Stimulated activated CD4-positive, alpha-beta T cell treated with anti-CD3 and anti-CD28 coated beads, Interleukin-4, amount 100 ng/mL, for 4 hours (primary cell): ENCODE measurements around the gene FGF18.

Experiments
- DNase-seq, 2 experiments: peaks; one replicate each; pipeline ENCODE4 v3.0.0-alpha.2; 2020

Gene FGF18

DNA sequence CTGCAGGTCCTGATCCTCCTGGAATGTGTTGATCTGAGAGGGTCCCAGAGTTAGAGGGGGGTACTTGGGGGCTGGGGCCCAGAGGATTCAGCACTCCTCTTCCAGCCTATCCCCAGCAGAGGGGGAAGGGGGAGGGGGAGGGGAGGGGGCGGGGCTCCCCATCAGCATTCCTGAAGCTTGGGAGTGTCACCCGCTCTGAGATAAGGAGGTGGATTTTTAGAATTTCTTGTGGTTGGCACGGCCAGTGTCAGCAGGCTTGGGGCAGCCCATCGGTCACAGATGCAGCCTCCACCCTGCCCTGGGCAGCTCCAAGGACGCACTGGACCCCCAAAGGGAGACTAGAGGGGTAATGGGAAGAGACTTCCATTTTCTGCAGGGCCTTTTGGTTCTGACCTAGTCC, 5.3 kb downstream of the FGF18 start:
- DNase-seq, result no peak

DNA sequence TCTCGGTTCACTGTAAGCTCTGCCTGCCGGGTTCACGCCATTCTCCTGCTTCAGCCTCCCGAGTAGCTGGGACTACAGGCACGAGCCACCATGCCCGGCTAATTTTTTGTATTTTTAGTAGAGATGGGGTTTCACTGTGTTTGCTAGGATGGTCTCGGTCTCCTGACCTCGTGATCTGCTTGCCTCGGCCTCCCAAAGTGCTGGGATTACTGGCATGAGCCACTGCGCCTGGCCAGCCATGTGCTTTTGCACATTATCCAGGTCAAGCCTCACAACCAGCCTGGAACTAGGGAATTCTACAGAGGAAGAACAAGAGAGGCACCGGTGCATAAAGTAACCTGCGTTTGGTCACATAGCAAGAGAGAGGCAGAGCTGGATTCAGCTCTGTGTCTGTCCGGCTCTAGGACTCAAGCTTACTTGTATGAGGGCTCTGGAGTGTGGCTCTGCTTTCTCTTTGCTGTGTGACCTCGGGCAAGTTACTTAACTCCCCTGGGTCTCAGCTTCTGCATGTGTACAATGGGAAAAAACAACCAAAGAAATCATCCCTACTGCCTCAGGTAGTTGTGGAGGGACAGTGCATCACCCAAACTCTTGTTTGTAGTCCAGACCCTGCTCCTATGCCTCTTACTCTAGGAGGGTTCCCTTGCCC, 6.3 kb downstream of the FGF18 start:
- no peak for DNase-seq

DNA sequence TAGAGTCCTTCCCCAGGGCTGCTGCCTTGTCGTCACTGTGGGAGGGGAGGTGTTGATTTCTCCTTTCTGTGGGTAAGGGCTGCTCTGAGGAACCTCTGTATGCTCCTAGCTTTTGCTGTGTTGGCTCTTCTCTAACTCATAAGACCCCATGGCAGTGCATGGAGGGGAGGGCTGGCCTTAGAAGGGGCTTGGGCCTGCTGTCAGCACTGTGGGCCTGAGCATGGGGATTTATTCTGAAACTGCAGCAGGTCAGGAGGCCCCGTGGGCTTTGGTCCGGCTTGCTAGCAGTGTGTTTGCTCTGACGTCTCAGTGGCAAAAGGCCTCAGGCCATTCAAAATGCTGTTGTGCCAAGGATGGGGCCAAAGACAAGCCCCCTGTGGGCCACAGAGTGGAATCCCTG, 6.8 kb downstream of the FGF18 start:
- DNase-seq, result no peak

DNA sequence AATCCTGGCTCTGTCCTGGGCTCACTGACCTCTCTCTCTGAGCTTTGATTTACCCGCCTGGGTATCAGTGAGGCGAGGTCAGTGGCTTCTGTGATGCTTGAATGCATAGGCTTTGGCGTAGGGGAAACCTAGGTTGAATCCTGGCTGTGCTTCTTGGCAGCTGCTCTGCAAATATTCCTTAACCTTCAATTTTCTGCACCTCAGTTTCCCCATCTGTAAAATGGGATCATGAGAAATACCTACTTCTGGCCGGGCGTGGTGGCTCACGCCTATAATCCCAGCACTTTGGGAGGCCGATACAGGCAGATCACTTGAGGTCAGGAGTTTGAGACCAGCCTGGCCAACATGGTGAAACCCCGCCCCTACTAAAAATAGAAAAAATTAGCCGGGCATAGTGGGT, 7.2 kb downstream of the FGF18 start:
- DNase-seq, result no peak

DNA sequence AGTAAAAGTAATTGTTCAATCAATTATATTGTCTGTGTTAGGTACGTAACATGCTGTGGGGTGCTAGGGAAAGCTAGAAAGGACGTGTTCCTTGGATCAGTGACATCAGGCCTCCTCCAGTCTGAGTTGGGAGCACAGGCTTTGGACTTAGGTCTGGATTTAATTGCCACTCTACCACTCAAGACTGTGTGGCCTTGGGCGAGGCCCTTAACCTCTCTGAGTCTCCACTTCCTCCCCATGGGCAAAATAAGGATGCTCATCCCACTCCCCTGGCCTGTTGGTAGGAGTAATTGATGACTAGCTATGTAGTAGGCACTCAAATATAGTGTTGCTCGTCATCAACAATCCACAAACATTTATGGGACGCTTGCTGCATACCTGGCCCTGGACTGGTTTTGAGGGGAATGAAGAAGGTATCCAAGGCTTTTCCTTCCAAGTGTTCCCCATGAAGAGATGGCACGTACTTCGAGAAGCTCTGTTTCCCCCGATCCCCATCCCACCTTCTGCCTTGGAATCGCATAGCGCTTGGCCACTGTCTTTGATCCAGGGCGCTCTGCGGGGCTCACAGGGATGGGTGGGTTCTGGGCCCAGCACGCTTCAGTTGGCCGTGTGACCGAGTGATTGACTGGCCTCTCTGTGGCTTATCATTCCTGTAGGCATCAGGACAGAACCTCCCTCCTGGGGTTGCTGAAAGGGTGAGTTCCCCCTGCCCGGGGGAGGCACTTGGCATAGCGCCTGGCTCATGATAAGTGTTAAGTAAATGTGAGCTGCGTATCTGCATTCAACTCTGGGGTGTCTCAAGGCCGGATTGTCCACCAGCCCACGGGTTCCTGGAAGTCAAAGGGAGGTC, 8.1 kb downstream of the FGF18 start:
- DNase-seq, result no peak

DNA sequence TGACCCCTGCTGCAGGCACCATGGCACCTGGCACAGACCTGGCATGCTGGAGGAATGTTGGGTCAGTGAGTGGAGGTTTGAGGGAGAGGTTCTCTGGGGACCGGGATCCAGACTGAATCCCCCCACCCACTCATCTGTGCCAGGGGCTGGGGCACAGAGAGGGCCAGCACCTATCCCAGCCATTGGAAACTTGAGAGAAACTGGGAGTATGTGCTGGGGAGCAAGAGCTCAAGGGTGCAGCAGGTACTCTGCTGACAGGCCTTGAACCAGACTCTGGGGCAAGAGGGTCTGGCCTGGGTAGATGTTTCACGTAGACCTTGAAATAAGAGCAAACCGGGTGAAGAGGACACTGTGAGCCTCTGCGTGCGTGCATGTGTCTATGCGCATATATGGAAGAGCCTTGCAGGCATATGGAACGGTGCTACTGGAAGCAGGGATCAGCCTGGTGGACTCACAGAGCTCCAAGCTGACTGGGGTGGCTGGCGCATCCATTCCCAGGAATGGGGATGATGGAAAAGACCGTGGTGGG, 8.8 kb downstream of the FGF18 start:
- DNase-seq, result no peak

DNA sequence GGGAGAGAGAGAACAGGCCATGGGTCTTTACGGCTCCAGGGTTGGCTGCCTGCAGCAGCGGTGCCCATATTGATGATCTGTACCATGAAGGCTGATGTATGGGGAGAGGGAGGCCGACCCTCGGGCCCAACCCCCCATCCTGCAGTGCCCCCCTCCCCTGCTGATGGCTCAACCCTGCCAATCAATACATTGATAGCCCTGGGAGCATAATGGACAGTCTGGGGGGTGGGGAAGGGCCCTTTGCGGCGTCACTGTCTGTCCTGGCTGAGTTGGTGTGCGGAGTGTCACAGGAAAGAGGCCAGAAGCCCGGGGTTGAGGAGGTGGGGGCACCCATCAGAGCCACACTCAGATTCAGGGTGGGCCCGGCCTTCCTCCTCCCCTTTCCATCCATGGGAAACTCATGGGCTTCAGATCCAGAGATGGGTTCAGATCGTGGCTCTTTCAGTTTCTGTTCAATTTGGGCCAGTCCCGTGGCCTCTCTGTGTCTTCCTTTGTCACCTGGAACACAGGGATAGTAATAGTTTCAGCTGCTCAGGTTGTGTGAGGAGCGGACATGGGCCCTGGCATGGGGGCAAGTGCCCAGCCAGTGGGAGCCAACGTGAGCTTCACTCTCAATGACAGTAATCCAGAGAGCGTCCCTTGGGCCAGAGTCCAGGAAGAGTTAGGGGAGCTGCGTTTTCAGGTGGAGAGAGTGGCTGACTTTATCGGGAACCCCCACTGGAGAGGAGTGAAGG, 9.5 kb downstream of the FGF18 start:
- DNase-seq, result no peak

DNA sequence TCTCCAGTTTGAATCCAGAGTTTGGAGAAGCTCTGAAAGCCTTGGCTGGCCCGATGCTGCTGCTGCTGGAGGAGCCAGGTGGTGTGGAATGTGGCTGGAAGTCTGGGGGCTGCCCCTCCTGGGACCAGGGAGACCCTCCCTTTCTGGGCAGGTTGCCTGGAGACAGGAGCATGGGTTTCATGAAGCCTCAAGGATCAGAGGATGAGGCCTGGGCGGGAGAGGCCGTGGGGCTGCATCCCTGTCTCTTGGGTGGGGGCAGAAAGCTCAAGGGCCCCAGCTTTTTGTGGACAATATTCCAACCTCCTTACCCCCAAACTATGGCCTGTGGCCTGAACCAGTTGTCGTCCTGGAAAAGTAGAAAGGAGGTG, 10.1 kb downstream of the FGF18 start:
- no peak for DNase-seq

DNA sequence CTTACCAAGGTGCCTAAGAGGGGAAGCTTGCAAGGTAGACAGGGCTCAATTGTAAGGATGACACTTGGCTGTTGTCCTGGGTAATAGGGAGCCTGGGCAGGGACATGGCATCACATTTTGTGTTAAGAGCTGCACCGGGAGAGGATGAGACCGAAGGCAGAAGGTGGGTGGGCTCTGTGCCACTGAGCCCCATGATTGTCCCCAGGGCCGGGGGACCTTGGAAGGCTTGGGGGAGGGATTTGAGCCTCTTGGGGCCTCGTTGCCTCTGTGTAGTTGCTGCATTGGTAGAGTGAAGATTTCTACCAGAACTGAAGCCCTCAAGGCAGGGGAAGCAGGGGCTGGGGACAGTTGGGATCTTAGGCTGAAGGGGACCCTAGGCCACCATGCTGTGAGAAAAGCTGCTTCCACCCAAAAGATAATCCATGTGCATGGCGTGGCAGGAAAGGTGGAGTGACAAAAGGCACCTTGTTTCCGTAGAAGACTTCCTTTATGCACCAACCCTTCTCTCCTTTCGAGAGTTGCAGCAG, 11.9 kb downstream of the FGF18 start:
- DNase-seq, result no peak

DNA sequence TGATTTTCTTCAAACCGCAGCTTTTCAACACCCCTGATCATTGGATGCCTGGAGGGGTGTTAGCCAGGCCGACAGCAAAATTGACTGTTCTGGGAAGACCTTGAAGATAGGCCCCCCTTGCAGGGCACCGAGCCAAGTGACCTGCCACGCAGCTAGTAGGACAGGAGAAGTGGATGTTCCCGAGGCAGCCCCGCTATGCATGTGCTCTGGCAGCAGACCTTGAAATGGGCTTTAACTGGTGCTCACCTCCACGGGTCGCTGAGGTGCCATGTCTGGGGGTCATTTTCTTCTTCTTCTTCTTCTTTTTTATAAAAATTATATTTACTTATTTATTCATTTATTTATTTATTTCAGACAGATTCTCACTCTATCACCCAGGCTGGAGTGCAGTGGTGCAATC, 12.6 kb downstream of the FGF18 start:
- no peak for DNase-seq

DNA sequence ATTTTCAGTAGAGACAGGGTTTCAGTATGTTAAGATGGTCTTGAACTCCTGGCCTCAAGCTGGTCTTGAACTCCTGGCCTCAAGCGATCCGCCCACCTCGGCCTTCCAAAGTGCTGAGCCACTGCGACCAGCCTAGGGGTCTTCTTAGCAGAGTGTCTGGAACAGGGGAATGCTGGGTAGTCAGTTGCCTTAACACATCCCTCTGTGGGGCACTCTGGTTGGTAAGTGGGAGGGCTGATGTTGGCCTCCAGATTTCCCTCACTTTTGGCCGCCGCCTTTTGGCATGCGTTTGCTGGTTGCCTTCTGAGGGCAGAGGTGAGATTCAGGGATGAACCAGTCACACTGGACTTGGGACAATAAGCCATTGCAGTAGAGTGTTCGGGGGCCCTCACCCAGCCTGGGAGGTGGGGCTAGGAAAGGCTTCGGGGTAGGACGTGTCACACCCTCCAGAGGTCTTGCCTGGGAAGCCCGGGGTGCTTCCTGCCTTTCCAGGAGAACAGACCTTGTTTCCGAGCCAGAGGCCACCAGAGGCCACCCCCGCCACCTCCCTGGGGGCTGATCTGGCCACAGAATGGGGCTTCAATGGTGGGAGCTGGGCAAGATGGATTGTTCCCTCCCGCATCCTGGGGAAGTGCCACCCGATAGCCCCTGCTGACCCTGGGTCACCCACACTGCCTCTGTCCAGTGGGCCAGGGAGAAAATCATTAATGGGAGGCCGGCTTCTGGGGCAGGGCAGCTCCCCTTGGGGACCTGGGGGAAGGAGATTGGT, 13.3 kb downstream of the FGF18 start:
- no peak for DNase-seq

DNA sequence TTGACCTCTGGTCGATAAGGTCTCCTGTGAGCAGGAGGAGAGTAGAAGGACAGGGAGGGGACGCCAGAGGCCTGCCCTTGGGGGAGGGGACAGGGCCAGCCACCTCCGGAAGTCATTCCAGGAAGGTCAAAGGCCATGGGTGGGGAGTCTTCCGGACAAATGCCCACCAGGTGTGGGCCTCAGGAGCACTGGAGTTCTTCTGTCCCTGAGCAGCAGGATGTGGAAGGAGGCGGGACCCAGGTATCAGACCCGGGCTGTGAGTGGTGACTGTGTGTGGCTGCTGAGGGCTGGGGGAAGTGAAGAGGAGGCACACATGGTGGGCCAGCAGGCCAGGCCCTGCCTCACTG, 13.9 kb downstream of the FGF18 start:
- no peak for DNase-seq

DNA sequence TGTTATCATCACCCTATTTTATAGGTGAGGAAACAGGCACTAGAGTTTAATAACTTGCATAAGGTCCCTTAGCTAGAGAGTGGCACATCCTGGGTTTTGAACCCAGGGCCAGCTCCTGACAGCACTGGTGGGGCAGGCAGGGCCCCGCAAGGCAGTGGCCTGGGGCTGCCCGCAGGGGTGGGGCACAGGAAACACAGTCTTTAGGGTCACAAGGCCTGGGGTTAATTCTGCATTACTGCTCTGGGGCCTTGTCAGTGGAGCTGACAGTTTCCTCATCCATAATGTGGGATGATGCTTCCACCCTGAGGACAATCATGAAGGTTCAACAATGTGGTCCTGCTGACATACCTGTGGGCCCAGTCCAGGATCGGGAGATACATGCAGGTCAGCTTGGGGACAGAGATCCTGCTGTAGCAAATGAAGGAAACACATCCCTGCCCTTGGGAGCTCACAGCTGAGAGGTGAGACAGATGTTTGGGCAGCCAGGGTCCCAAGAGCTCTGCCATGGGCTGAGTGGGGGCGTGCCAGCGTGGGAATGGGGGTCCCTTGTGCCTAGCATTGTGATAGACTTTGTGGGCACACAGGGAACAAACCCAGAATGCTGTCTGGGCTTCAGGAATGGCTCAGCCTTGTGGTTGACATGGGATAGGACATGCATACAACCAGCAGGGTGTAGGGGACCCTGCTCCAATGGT, 14.7 kb downstream of the FGF18 start:
- DNase-seq, result no peak

DNA sequence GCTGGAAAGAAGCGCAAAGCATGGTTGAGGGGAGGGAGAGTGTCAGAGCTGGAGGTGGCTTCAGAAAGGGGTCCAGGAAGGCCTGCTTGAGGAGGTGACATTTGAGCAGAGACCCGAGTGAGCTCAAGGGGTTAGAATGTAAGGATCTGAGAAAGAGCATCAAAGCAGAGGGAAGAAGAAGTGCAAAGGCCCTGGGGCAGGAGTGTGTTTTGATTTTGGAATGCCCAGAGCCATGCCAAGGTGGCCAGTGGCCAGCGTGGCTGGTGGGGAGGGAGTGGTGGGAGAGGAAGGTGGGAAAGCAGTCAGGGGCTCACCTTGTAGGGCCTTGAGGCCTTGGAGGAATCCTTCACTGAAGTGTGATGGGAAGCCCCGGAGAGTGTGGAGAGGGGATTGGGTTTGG, 15.4 kb downstream of the FGF18 start:
- no peak for DNase-seq

DNA sequence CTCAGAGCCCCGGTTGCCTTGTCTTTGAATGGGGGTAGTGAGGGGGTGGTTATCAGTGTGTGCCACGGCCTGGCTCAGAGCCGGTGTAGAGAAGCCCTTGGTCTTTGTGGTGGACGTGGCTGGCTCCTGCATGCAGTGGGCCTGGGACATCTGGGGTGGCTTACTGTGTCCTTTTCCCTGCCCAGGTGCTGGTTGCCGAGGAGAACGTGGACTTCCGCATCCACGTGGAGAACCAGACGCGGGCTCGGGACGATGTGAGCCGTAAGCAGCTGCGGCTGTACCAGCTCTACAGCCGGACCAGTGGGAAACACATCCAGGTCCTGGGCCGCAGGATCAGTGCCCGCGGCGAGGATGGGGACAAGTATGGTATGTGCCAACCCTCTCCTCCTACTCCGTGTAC, 16.5 kb downstream of the FGF18 start:
- no peak for DNase-seq

DNA sequence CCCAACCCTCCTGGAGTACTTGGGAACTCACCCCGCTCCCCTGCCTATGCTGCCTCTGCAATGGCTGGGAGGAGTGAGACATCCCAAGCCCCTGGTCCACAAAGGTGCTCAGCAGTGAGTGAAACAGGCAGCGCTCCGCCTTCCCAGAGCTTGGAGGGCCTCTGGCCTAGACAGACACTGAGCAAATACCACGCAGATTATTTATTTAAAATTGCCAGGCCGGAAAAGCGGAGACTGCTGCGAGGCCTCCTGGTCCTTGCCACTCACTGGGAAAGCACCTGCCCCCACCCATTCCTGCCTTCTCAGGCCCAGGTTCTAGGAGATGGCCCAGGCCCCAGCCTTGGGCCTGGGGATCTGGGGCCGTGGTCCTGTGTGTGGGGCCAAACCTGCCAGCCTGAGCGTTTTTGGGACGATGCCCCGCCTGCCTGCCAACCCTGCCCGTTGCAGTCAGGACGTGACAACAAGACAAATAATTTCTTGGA, 17.4 kb downstream of the FGF18 start:
- no peak for DNase-seq

DNA sequence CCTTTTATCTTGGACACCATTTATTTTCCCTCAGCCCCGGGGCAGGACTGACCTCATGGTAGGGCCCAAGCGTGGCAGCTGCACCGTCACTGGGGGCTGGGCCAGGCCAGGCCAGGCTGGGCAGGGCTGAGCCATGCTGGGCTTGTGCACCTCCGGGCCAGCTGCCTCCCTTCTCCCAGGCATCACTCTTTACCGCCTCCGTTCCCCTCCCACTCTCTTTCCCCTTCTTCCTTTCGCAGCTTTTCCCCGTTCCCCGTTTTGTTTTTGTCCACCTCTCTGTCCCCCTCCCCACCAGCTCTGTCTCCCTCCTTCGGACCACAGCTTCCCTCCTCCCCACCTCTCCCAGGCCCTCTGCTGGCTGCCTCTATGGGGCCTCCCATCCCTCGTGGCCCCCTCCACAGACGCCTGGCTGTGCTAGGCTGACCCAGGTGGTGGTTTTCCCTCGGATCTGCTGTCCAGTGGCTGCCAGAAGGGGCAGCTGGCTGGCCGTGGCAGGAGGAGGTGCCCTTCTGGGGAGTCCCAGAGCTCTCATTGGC, 17.9 kb downstream of the FGF18 start:
- no peak for DNase-seq

DNA sequence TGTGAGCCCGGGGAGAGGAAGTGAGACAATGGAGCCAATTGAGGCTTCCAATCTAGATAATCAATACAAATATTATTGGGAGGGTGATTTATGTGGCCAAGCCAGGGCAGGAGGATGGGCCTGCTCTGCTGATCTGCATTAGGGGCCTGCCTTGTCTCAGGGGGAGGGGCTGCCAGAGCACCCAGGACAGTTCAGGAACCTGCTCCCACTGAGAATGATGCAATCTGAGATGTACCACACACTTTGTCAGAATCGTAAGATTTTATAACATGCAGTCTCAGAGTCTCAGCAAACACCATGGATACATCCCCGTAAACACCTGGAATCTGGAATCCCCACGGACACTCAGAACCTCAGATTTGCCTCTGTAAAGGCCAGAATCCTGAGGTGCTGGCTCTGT, 19.3 kb downstream of the FGF18 start:
- DNase-seq, result no peak

DNA sequence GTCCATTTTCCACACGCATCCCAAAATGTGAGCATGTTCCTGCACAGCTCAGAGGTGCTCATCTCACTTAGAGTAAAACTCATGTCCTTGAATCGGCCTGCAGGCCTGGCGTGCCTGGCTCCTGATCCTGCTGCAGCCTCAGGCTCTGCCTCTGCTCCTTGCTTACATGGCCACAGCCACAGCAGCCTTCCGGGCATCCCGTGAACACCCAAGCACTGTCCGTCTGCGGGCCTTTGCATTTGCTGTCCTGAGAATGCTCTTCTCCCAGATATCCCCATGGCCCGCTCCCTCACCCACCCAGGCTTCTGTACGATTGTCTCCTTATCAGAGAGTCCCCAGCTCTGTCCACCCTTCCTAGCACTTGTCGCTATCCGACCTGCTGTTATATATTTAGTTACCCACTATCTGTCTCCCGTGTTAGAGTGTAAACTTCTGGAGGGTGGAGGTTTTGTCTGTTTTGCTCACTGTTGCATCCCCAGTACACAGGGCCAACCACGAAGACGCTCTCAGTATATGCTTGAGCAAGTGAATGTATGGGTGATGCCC, 21.9 kb downstream of the FGF18 start:
- no peak for DNase-seq

DNA sequence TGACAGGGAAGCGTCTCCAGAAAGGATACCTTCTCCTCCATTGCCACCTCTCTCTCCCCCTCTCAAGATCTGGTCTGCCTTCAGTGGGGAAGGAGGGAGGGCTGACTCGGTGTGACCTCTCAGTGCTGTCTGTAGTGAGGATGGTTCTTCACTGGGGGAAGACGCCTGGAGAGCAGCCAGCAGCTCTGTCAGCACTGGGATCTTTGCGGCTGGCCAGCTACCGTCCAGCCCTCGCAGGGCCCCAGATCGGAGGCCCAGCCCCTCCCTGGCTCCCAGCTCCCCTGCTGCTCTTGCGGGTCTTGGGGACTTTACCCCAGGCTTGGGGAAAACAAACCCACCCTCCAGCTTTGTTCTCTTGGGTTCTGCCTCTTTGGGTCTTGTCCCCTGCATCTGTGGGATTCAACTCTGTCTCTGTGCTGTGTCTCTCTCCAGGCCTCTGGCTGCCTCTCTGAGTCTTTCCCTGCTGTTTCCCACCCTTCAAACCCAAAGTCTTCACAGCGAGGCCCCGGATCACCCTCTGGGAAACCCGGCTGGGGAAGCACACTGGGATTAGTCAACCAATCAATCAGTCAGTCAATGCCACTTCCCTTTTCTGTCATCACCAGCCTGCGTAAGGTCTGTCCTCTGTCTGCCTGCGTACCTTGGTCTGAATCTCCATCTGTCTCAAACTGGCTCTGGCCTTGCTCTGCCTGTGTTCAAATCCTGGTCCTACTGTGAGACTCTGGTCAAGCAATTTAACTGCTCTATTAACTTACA, 23.0 kb downstream of the FGF18 start:
- DNase-seq, result no peak

DNA sequence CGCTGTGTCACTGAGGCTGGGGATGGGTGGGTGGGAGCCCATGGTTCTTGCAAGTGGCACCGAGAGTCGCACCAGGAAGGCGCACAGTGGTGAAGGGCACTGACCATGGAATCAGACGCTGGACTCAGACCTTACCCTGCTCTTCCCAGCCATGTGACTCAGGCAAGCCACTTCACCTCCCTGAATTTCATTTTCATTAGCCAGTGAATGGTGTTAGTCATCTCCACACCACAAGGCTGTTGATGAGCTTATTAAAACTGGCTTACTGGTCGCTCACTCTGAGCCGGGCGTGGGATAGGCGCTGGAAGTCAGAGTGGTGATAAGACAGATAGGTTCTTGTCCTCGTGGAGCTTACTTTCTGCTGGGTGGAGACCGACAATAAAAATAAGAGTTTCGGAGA, 25.1 kb downstream of the FGF18 start:
- DNase-seq, result no peak
